Measurements from ENCODE around the gene CHML.

- no peak for TF ChIP-seq EZH2 (IDR thresholded peaks at IDR 0.05)
- no peak for TF ChIP-seq POLR2AphosphoS5 (IDR thresholded peaks at IDR 0.05; ENCODE audit: borderline replicate concordance, low read depth, low read length)
Observed at GRCh38 chr1:241654019-241654418, 13.8 kb upstream of the CHML start.

Measured in SK-N-MC (cell line).